ENCODE data around the gene SPOP. TPM values are rescaled to one million over a fixed set of nuclear protein-coding genes. Genes with fewer than 3 reads are reported as not detected.

Gene SPOP
- total and polyA plus RNA-seq, 3 experiments from 2014 or later = 74.8 to 101 (median 75.1) TPM

DNA sequence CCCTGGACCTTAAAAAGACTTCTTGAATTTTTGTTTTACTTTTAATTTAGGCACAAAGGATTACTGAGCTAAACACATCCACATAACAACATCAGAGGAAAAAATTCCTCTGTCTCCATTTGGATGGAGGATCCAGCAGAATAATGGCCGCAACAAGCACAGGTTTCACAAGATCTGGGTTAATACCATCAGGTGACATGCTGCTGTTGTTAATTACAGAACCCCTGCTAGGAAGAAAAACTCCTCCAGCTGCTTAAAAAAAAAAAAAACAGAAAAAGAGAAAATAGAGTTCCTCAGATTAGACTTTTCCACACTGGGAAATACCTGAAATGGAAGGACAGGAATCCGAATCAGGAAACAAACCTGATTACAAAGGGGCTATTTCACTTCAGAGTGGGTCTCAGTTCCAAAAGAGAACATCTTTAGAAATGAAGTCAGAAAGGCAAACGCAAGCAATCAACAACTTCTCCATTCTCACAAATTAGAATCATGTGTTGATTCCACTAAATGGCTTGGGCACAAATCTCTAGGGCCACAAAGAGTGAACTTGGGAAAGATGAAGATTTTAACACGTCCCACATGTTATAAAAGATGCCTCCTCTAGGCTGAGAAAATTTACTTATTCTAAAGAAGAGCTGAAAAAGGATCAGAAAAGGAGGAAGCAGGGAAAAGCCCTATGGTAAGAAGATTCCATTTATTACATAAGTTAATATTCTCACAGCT is 44.0 kb downstream of the SPOP start:
- no peak overlapping the region for H3K4me3 ChIP-seq (ENCODE audit: low read length)
- CTCF ChIA-PET = no interaction called here
- Mint-ChIP-seq H3K4me1 (peaks cover 42 to 71% (median 56%) of the 10 kb centered on the region in 3 donors), H3K27me3 (no peaks in the 10 kb centered on the region), H3K27ac (peak overlapping the region in 1 of 8 donors; percentile 58), H3K36me3 (peaks cover 3 to 41% (median 6%) of the 10 kb centered on the region in 3 donors), H3K9me3 (no peaks in the 10 kb centered on the region), H3K4me3 (no peak overlapping the region)
- DNase-seq = no peak
- no peak overlapping the region for H3K27ac ChIP-seq (ENCODE audit: low read depth, low read length)
- H3K9me3 ChIP-seq (ENCODE audit: low read length) = no peaks in the 10 kb centered on the region
- POLR2A ChIA-PET = no interaction called here
- H3K4me1 ChIP-seq (ENCODE audit: insufficient read depth, low read length) = peaks cover 4% of the 10 kb centered on the region
- H3K27me3 ChIP-seq (ENCODE audit: insufficient read depth, low read length, poor library complexity, severe bottlenecking) = no peaks in the 10 kb centered on the region
- peaks cover 5% of the 10 kb centered on the region for H3K36me3 ChIP-seq (ENCODE audit: insufficient read depth, low read length)

DNA sequence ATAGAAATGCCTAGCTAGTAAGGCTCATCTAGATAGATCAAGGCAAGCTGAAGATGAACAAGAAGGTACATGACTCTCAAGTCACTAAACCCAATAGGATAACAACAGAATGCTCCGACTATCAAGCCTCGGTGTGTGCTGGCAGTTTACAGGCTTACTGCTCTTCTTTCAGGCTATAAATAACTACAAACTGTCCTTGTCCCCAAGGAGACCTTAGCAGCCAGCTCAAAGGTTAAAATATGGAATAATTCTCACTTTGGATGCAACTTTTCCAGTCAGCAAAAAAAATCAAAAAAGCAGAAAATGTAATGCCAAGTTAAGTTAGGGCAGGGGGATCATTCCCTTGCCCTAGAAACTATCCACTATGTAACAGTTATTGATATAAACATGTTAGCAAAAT is 44.6 kb downstream of the SPOP start:
- no peaks in the 10 kb centered on the region for H3K27me3 Mint-ChIP-seq
- no peak overlapping the region for H3K4me3 ChIP-seq (ENCODE audit: low read length)
- H3K36me3 ChIP-seq (ENCODE audit: insufficient read depth, low read length) = peaks cover 5% of the 10 kb centered on the region
- H3K27ac ChIP-seq (ENCODE audit: low read depth, low read length) = no peak overlapping the region
- H3K27me3 ChIP-seq (ENCODE audit: insufficient read depth, low read length, poor library complexity, severe bottlenecking) = no peaks in the 10 kb centered on the region
- peaks cover 42 to 71% (median 59%) of the 10 kb centered on the region in 3 donors for H3K4me1 Mint-ChIP-seq
- ChIA-PET CTCF (interaction anchor here (0.6 kb wide), 1 partner anchor 12 kb away, joined by 3 read pairs; no protein-coding TSS in a partner anchor), POLR2A (no interaction called here)
- H3K27ac Mint-ChIP-seq = peak overlapping the region in 1 of 8 donors; percentile 23
- H3K9me3 Mint-ChIP-seq = no peaks in the 10 kb centered on the region
- peaks cover 4% of the 10 kb centered on the region for H3K4me1 ChIP-seq (ENCODE audit: insufficient read depth, low read length)
- no peaks in the 10 kb centered on the region for H3K9me3 ChIP-seq (ENCODE audit: low read length)
- DNase-seq = no peak
- H3K4me3 Mint-ChIP-seq = no peak overlapping the region
- H3K36me3 Mint-ChIP-seq = peaks cover 3 to 37% (median 6%) of the 10 kb centered on the region in 3 donors

DNA sequence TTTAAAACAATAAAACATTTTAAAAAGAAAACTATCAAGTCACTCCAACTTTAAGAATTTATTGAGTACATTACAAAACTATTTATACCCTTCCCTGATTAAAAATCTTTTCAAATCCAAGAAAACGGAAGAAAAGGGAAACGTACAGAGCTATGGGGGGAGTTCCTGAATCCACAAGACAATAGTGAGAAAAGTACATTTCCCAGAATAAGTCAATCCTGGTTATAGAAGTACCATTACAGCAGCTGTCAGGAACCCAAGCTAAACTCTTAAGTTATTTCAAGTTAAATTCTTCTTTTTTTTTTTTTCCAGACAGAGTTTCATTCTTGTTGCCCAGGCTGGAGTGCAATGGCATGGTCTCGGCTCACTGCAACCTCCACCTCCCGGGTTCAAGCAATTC is 45.7 kb downstream of the SPOP start:
- H3K36me3 Mint-ChIP-seq = peaks cover 0 to 33% (median 3%) of the 10 kb centered on the region in 3 donors
- Histone ChIP-seq H3K27me3 (ENCODE audit: insufficient read depth, low read length, poor library complexity, severe bottlenecking) (no peaks in the 10 kb centered on the region), H3K4me1 (ENCODE audit: insufficient read depth, low read length) (peaks cover 4% of the 10 kb centered on the region), H3K27ac (ENCODE audit: low read depth, low read length) (no peak overlapping the region), H3K9me3 (ENCODE audit: low read length) (no peaks in the 10 kb centered on the region), H3K36me3 (ENCODE audit: insufficient read depth, low read length) (peaks cover 9% of the 10 kb centered on the region), H3K4me3 (ENCODE audit: low read length) (no peak overlapping the region)
- DNase-seq = no peak
- peak overlapping the region in 1 of 7 donors; percentile 56 for H3K4me3 Mint-ChIP-seq
- ChIA-PET CTCF (no interaction called here), POLR2A (interaction anchor here (0.6 kb wide), 1 partner anchor 54 kb away, joined by 5 read pairs; no protein-coding TSS in a partner anchor)
- no peaks in the 10 kb centered on the region for H3K9me3 Mint-ChIP-seq
- peaks cover 43 to 74% (median 69%) of the 10 kb centered on the region in 3 donors for H3K4me1 Mint-ChIP-seq
- H3K27me3 Mint-ChIP-seq = no peaks in the 10 kb centered on the region
- no peak overlapping the region for H3K27ac Mint-ChIP-seq

DNA sequence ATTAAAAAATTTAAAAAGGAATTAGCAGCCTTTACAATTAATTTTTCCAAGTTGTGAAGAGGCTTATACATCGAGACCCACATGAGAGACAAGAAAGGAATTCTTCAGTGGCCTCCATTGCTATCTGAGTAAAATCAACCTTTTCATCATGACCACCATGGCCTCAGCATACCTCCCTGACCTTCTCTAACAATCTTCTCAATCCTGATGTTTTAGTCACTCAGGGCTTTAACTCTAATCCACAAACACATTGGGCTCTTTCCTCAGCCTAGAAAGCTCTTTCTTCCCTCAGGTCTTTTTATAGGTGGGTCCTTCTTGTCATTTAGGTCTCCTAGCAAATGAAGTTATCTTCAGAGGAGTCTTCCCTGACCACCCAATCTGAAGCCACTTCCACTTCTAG is 46.4 kb downstream of the SPOP start:
- POLR2A ChIA-PET = no interaction called here
- H3K4me1 Mint-ChIP-seq = peaks cover 39 to 72% (median 71%) of the 10 kb centered on the region in 3 donors
- H3K27ac Mint-ChIP-seq = peak overlapping the region in 1 of 8 donors; percentile 9

DNA sequence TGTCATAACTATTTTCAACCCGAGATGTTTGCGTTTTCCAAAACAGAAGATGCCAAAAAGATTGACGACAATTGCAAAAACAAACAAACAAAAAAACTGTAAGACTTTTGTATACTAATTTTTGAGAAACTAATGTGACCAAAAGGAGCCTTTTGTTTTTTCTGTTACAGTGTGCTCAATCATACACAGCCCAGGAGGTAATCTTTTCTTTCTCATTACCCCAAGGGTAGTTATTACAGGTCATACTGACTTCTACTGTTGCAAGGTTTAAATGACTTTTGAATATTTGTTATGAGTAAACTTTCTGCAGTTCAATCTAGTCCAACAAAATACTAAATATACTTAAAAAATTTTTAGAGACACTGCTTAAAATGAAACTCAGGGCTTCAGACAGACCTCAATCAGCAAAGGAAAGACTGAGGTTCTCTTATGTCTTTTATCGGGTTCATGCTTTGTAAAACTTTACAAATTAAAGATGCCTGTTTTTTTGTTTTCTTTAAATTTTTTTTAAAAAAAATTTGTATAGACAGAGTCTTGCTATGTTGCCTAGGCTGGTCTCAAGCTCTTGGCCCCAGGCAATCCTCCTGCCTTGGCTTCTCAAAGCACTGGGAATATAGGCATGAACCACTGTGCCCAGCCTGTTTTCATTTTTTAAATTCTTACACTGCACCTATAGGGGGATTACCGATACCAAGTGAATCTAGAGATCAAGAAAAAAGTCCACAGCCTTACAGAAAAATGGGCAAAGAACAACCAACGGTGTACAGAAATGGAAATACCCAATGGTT is 47.6 kb downstream of the SPOP start:
- CTCF ChIA-PET = interaction anchor here (1.2 kb wide), 1 partner anchor 11 kb away, joined by 3 read pairs; no protein-coding TSS in a partner anchor
- H3K36me3 Mint-ChIP-seq = peaks cover 0 to 35% (median 3%) of the 10 kb centered on the region in 3 donors
- H3K9me3 ChIP-seq (ENCODE audit: low read length) = no peaks in the 10 kb centered on the region
- H3K4me3 Mint-ChIP-seq = no peak overlapping the region
- peak overlapping the region in 5 of 8 donors; percentile 22 to 76 (median 48) for H3K27ac Mint-ChIP-seq
- no peaks in the 10 kb centered on the region for H3K9me3 Mint-ChIP-seq
- no peaks in the 10 kb centered on the region for H3K27me3 ChIP-seq (ENCODE audit: insufficient read depth, low read length, poor library complexity, severe bottlenecking)
- H3K27ac ChIP-seq (ENCODE audit: low read depth, low read length) = no peak overlapping the region
- H3K27me3 Mint-ChIP-seq = no peaks in the 10 kb centered on the region
- no peak overlapping the region for H3K4me3 ChIP-seq (ENCODE audit: low read length)
- POLR2A ChIA-PET = no interaction called here
- H3K36me3 ChIP-seq (ENCODE audit: insufficient read depth, low read length) = peaks cover 9% of the 10 kb centered on the region
- peaks cover 39 to 68% (median 66%) of the 10 kb centered on the region in 3 donors for H3K4me1 Mint-ChIP-seq
- no peak for DNase-seq
- peaks cover 4% of the 10 kb centered on the region for H3K4me1 ChIP-seq (ENCODE audit: insufficient read depth, low read length)

More for the DNA sequence above, 46.4 kb downstream of the SPOP start:
- Histone ChIP-seq H3K36me3 (ENCODE audit: insufficient read depth, low read length) (peaks cover 9% of the 10 kb centered on the region), H3K27me3 (ENCODE audit: insufficient read depth, low read length, poor library complexity, severe bottlenecking) (no peaks in the 10 kb centered on the region), H3K4me1 (ENCODE audit: insufficient read depth, low read length) (peaks cover 4% of the 10 kb centered on the region), H3K27ac (ENCODE audit: low read depth, low read length) (no peak overlapping the region), H3K9me3 (ENCODE audit: low read length) (no peaks in the 10 kb centered on the region), H3K4me3 (ENCODE audit: low read length) (no peak overlapping the region)
- Mint-ChIP-seq H3K27me3 (no peaks in the 10 kb centered on the region), H3K9me3 (no peaks in the 10 kb centered on the region), H3K4me3 (no peak overlapping the region), H3K36me3 (peaks cover 0 to 34% (median 3%) of the 10 kb centered on the region in 3 donors)
- CTCF ChIA-PET = no interaction called here
- DNase-seq = no peak

DNA sequence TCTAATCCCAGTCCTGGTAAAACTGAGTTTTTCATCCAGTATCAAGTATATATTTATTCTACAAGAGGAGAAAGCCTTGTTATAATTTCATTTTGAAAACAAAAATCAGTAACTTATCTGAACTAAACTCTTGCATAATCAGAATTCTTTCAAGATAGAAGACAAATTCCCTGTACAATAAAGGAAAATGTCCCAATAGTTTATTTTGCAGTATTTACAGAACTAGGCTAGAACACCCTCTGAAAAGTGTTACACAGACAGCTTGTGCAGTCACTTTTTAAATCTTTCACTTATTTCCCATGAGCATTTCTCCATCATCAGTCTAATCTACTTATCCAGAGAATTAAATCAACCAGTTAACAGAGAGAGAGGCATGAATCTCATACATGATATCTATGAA is 48.5 kb downstream of the SPOP start:
- H3K4me3 Mint-ChIP-seq = no peak overlapping the region
- no peak overlapping the region for H3K27ac ChIP-seq (ENCODE audit: low read depth, low read length)
- no peak for DNase-seq
- H3K4me1 ChIP-seq (ENCODE audit: insufficient read depth, low read length) = no peaks in the 10 kb centered on the region
- H3K27me3 ChIP-seq (ENCODE audit: insufficient read depth, low read length, poor library complexity, severe bottlenecking) = no peaks in the 10 kb centered on the region
- H3K9me3 ChIP-seq (ENCODE audit: low read length) = no peaks in the 10 kb centered on the region
- H3K27me3 Mint-ChIP-seq = no peaks in the 10 kb centered on the region
- H3K36me3 ChIP-seq (ENCODE audit: insufficient read depth, low read length) = peaks cover 9% of the 10 kb centered on the region
- no peak overlapping the region for H3K4me3 ChIP-seq (ENCODE audit: low read length)
- peak overlapping the region in 3 of 8 donors; percentile 2 to 76 (median 14) for H3K27ac Mint-ChIP-seq
- peaks cover 0 to 31% (median 2%) of the 10 kb centered on the region in 3 donors for H3K36me3 Mint-ChIP-seq
- ChIA-PET POLR2A (no interaction called here), CTCF (interaction anchor here (1.2 kb wide), 1 partner anchor 10 kb away, joined by 3 read pairs; no protein-coding TSS in a partner anchor)
- no peaks in the 10 kb centered on the region for H3K9me3 Mint-ChIP-seq
- H3K4me1 Mint-ChIP-seq = peaks cover 33 to 59% (median 57%) of the 10 kb centered on the region in 3 donors

DNA sequence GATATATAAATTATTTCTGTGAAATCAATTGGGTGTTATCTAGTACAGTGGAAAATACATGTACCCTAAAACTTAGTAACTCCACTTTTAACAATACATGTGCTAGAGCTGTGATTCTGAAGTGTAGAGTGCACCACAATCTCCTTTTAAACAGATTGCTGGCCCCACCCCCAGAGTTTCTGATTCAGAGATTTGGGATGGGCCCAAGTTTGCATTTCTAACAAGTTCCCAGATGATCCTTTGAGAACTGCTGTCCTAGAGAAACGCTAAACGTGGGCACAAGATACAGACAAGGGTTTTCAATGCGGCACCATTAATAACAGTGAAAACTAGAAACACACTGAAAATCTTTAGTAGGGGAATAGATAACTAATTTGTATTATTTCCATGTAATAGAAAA is 53.0 kb downstream of the SPOP start:
- DNase-seq = no peak

More for the DNA sequence above, 53.0 kb downstream of the SPOP start:
- no peak overlapping the region for H3K4me3 Mint-ChIP-seq
- Histone ChIP-seq H3K27me3 (ENCODE audit: insufficient read depth, low read length, poor library complexity, severe bottlenecking) (no peaks in the 10 kb centered on the region), H3K36me3 (ENCODE audit: insufficient read depth, low read length) (peaks cover 19% of the 10 kb centered on the region), H3K4me1 (ENCODE audit: insufficient read depth, low read length) (no peaks in the 10 kb centered on the region), H3K4me3 (ENCODE audit: low read length) (no peak overlapping the region), H3K9me3 (ENCODE audit: low read length) (no peaks in the 10 kb centered on the region), H3K27ac (ENCODE audit: low read depth, low read length) (no peak overlapping the region)
- POLR2A ChIA-PET = interaction anchor here (0.7 kb wide), 1 partner anchor 476 kb away, joined by 7 read pairs; no protein-coding TSS in a partner anchor
- peaks cover 0 to 50% (median 15%) of the 10 kb centered on the region in 3 donors for H3K36me3 Mint-ChIP-seq
- CTCF ChIA-PET = no interaction called here
- H3K27me3 Mint-ChIP-seq = no peaks in the 10 kb centered on the region
- no peak overlapping the region for H3K27ac Mint-ChIP-seq
- H3K4me1 Mint-ChIP-seq = peaks cover 26 to 41% (median 39%) of the 10 kb centered on the region in 3 donors
- H3K9me3 Mint-ChIP-seq = no peaks in the 10 kb centered on the region
